ENCODE results near the gene SLC9A9.

The SLC9A9 gene

DNA sequence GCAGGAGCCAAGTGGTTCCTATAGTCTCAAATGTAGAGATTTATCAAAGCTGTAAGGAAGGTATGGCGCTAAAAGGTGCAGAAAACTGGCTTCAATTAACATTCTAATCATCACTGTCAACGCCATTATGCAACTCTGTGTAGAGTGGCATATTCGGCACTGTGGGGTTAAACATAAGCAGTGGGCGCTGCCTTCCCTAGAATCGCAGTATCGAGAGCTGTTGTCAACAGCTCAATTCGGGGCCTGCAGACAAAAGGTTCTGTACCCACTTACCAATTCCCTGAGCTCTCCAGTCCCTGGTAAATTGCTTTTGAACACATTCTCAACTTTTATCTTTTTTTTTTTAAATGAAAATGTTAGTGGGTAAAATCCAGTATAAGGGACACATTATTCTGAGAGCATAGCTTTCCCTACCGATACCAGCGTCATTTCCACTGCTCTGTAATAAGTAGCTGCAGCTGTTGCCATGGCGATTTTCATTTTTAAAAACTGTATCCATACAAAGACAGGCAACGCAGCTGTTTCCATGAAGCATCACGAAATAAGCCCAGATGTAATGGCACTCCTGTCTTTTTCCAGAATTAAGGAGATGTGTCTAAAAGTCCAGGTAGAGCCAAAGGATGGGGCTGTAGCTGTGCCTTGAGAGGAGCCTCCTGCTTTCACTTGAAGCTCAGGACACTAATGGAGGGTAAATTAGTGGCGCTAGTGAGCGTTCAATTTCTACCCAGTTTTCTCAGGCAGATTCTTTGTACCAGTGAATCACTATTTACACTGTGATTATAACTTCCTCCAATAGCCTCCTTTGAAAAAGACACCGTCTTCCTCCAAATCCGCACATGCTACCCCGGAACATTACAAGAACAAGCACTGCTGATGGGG, 250.3 kb downstream of the SLC9A9 start:
- no peak for DNase-seq (ENCODE audit: low spot score)

DNA sequence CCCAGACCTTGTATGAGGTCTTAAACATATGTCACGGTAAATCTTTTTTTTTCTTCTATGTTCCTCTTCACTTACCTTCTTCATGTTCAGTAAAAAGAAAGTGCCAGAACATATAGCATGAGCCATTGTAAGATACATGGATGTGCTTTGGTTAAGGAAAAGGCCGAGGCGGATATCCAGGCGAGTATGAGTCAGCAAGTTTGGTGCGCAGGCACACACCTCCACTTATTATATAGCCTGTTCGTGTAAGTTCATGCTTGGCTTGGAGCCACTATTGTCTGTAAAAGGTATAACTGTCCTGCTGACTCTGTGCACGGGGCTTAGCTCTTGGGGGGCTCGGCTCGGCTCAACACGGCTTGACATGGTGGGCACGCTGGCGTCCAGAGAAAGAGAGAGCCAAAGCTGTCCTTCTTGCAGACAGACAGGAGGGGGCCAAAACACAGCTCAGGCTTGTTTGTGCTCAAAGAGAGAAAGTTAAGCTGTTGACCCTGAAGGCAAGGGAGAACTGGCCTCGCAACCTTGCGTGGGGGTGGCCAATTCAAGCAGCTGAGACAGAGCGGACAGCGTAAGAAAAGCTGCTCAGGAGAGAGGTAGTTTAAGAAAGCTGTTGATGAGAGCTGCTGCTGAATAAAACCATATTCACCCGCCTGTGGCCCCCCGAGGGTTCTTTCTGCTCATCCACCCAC, 251.2 kb downstream of the SLC9A9 start:
- no peak for DNase-seq (ENCODE audit: low spot score)

DNA sequence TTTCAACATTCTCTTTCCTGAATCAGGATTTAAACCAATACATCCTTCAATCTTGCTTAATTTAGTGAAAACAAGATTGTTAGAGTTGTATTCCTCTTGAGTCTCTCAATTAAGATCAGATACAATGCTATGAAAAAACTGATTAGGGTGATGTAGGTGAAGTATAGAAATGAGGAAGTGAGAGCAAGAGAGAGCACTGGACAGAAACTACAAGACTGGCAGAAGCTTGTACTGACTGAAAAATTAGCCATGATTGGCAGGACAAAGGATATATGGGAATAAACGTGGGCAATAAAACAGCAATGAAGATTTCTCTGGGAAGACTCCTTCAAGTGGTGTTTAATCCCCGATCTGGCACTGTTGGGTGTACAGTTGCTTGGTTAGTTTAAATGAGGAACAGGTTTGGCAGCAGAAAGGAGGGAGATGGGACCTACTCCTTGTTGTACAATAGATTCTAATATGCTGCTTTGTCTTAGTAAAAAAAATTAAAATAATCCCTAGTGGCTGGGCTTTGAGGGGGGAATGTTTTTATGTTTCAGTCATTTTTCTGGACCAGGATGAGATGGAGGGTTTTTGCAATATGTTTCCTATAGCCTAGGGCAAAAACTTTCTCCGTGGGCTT, 252.7 kb downstream of the SLC9A9 start:
- no peak for DNase-seq (ENCODE audit: low spot score)

DNA sequence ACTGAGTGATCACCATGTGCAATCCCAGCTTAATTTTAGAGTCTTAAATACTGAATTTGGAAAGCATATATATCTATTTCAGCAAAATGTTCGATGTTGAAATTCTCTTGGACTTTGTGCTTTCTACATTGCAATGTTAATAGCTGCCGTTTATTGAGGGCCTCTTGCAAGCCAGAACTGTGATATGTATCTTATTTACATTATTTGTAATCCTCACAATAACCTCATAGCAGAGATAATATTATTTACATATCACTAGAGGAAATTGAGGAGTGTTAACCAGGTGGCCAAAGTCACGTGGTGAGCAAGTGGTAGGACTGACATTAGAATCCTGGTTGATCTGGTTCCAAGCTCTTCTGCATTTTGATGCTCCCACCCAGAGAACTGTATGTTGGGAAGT, 254.1 kb downstream of the SLC9A9 start:
- no peak for DNase-seq (ENCODE audit: low spot score)

DNA sequence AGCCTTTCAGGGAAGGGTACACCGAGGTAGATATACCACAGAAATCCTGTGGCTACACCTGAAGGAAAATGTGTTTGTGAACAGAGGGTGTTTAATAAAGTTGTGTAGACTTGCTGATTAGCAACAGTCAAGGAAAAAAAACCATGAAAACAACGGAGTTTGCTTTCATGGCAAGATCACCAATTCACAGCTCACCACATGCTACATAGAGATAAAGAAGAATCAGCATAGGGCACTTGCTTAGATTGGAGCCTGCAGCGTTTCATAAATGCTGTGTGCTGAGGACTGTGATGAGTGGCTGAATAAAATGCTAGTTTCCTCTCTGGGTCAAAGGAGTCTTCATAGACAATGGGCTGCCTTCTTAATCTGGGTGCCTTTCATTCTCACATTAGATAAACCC, 257.6 kb downstream of the SLC9A9 start:
- no peak for DNase-seq (ENCODE audit: low spot score)

DNA sequence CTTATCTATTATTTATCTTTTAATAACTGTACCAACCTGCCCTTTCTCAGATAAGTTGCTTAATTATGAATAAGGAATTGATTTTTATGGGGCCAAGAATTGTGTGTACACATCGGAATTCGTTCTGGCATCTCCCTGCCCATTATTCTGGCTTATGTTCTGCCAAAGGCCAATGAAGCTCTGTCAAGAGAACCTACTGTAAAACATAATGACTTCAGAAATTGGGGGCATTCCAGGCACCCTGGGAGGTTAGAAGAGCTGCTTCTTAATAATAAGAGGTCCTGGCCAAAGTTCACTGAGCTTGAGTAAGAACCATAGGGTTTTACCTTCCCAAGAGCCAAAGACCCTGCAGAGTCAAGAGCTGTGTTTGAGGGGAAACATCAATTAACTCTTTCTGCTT, 261.7 kb downstream of the SLC9A9 start:
- DNase-seq (ENCODE audit: low spot score), result no peak

DNA sequence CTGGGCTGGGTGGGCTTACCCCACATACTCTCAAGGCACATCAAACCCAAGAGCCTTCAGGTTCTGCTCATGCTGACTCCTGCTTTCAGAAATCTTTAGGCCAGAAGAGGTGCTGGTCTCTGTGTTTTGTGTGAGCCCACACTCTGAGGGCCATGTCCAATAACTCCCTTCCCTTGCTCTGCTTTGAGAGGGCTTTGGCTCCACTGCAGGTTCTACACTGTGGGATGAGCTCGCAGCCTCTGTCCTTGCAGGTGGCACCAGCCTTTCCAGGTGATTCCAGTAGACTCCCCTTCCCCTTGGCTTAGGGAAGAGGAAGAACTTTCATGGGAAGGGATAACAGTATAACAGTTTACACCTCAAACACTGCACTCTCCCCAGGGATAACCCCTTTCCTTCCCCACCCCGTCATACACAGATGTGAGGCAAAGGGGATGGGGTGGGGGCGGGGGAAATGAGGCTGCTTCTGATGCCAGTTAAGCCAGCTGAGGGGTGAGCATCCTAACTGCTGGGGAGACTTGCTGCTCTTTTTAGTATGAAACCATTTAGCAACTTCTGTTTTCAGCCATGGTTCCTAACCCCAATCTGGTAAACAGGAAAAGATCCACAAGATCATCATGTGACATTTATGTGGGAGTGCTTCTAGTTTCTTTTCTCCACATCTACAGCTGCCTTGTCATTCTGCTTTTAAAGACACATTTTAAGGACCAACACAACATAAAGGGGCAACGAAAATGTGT, 262.4 kb downstream of the SLC9A9 start:
- DNase-seq (ENCODE audit: low spot score), result no peak

DNA sequence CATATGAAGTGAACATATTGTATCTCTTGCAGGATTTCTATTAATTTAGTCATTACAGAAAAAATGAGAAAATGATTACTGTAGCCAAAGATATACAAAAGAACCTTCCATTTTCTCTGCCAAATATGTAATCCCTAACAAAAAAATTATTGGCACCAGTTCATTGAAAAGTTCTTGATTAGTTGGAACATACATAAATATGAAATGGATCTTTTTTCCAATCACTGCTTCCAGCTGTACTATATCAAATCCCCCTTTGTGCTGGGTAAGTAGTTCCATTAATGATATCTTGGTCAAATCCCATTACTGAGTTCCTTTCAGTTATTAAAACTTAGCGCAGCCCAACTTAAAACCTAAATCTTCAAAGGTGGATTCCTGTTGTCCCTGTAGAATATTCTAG, 263.8 kb downstream of the SLC9A9 start:
- no peak for DNase-seq (ENCODE audit: low spot score)

DNA sequence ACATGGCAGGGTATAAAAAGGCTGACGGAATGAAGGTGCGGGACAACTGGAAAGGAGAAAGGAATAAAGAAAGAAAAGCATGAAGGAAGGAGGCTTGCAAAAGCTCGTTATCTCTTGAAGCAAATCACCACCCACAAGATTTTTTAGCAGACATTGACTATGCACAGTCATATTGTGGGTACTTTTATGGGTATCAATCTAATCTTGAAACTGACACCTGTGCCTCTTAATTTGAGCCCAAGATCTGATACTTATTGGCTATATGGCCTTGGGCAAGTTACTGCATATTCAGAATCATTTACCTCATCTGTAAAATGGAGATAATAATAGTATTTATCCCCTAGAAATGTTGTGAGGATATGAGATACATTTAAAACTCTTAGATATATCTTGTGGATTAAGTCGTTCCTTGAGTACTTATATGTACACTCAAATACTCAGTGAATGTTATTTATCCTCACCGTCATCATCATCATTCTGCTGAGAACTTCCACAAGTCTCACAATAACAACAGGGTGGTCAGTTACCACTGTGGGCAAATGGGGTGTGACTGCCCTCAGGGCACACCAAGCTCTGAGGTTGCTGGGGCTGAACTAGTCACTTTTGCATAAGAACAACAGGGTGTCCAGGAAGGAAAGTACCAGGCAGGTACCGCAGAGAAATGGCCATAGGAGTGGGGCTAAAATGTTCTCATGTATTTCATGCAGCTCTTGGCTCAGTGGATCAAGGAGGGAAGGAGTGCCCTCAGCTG, 266.1 kb downstream of the SLC9A9 start:
- DNase-seq (ENCODE audit: low spot score), result no peak

DNA sequence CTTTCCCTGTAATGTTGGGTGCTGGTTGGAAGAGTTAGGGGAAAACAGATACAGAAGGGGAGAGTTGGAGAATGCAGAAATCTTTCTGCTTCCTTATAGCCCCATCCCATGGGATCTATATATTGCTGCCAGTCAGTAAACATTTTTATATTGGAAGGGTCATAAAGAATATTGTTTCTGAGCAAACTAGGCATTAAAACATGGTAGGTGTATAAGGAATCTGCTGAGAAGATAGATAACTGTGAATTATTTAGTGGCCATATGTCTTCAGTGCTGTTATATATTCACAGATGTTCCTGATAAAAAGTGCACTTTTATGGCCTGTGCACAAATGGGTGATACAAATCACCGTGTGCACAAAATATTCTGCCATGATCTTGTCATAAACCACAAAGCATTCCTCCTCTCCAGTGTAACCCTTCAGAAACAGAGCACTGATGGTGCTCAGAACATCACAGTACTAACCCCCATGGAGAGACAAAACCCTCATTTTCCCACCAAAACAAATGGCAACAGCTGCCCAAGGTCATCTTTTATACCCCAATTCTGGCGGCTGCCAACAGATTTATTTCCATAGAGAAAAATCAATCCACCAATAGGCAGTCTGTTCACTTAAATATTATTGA, 269.3 kb downstream of the SLC9A9 start:
- DNase-seq (ENCODE audit: low spot score), result no peak

DNA sequence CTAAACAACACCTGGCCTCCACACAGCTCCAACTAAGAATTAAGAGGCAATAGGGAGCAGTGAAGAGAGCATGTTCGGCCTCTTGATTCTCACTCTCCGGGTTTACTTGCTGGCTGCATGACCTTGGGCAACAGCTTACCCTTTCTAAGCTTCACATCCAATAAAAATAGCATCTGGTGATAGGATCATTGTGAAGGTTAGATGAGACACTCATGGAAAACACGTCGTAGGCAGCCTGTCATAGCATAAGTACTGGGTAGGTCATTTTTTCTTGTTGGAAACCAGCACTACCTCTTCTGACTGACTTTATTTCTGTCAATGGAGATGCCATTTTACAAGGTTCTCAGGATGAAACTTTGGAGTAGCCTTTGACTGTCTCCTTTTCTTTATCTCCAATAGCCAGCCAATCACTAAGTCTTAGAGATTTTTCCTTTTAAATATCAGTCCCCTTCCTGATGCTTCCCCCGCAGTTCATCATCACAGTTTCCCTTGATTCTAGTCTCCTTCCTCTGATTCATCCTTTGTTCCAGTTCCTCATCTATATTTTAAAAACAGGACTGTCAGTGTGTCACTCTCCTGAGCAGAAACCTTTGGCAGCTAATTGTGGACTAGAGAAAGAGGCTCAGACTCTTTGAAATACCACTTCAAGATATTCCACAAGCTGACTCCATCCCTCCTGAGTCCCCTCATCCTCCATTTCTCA, 271.5 kb downstream of the SLC9A9 start:
- no peak for DNase-seq (ENCODE audit: low spot score)

DNA sequence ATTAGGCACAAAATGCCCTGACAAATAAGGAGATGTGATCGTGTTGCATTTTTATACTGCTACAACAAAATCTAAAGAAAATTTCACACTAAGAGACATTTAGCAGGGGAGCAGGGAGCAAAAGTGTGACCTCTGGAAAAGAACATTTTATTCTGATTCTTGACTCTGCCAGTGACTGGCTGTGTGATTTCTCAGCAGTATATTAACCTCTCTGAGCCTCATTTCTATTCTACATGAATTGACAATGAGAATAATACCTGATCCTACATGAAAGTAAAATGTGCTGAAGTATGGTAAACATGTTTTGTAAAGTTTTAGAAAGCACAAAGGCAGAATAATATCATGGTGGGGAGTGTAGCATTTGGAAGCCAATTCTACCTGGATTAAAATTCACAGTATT, 273.3 kb downstream of the SLC9A9 start:
- no peak for DNase-seq (ENCODE audit: low spot score)

DNA sequence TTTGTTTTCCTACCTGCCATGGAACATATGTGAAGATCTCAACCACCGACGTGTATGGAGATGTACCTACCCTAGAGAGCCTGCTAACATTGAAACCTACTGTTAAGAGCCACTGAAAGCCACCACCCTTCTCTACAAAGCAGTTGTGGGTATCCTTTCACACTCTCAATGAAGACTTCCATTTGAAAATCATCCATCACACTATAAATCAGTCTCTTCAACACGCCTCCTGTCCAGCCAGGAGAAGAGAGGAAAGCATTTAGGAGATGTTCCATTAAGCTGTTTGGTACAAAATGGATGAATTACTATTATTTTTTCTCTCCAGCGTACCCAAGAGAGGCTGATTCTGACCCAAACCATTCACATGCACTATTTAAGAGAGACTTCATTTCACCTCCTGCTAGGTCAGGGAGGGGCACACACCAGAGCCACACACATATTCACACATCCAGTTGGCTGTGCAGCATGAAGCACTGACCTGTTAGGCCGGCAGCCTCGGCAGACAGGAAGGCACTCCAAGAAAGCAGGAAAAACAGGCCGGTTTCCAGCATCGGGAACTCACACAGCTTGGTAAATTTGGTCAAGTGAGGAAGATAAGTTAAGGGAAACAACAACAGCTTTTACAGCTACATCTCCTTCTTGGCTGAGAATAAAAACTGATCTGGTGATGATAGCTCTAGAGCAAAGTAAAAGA, 274.5 kb downstream of the SLC9A9 start:
- DNase-seq (ENCODE audit: low spot score), result no peak

DNA sequence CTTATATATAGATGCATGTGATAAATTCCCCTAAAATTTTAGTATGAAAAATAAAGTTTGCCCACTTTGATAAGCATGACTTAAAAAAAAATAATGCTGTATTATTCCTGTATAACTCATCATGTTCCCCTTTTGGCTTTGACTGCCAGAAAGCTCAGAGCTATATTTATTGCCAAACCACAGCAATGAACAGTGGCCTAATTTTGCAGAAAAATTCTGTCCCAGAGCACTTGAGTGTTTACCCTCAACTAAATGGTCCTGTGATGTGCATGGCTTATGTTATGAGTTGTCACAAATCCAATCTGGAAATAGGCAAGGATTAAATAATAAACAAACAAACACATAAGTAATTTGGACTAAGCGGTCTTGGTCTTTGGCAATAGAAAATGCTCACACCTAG, 276.7 kb downstream of the SLC9A9 start:
- DNase-seq (ENCODE audit: low spot score), result no peak

DNA sequence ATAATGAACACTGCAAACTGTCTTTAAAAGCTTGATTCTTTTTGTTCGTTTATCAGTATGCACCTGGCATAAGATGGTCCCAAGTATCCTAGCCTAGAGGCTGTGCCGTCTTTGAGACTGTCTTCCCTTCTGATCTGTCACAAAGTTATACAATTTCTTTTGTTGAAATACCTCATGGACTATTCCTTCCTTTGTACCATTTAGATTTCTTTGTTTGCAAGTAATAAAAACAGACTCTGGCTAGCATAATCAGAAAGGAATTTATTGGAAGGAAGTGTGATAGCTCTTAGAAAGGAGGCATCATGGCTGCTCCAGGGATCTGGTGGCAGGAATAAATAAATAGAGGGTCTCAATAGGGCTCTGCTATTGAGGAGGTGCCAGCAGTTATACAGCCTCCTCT, 280.4 kb downstream of the SLC9A9 start:
- no peak for DNase-seq (ENCODE audit: low spot score)

DNA sequence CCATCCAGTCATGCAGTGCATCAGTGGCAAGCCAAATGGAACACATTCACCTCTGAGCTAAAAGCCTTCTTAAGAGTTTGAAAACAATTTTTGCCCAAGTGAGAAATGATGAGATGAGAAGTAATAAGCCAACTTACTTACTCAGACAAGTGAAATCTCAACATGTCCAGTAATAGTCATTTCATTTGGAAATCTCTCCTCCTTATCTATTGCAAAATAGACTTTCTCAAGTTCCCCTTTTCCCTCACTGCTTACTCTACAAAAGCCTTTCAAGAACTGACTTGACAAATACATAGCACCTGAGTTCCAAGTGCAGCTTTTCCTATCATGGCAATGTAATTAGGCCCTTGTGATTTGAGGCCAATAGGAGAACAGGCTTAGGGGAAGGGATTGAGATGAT, 282.3 kb downstream of the SLC9A9 start:
- DNase-seq (ENCODE audit: low spot score), result no peak

DNA sequence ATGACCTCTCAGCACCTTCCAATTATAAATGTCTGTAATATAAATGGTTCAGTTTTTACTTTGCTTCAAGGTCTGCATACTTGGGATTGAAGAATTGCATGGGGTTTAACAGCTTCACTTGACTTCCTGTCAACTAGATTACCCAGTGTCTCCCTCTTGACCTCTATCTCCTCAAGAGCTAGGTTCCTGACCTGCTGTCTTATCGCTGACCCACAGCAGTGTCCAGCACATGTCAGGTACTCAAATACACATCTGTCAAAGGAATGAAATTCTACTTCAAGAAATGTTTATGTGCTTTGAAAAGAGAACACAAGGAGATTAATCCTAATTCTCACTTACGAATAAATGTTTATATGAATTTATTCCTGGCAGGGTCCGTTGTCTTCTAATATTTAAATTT, 284.5 kb downstream of the SLC9A9 start:
- DNase-seq (ENCODE audit: low spot score), result no peak

DNA sequence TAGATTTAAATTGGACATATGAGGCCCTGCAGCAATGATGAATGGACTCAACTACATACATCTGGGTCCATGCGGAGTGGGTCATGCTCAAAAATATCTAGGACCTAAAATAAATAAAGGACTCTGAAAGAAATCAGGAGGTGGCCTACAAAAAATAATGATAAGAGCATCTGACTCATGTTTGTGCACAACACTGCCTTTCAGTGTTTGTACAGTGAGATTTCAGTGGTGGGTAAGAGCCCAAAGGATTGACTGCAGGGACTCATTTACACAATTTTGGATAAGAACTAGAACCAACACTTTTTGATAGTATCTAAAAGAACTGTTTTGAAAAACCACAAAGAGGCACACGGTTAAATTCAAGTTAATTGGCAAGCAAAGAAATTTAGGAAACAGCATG, 285.5 kb downstream of the SLC9A9 start:
- DNase-seq (ENCODE audit: low spot score), result no peak

DNA sequence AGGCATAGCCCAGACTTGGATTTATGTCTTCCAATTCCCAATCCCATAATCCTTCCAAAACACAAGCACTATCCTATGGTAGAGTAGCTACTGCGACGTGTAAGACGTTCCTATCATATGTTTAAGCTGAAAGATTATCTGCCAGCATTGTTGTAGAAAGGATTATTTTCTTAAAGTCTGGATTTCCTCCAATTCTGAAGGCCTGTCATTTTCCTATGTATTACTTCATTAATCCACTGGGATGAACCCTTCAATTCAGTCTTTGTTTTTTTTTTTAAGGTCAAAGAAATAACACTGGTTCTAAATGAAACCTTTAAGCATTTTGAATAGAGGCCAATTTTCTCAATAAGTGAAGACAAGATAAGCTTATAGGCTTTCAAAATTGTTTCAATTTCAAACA, 289.0 kb downstream of the SLC9A9 start:
- no peak for DNase-seq (ENCODE audit: low spot score)

DNA sequence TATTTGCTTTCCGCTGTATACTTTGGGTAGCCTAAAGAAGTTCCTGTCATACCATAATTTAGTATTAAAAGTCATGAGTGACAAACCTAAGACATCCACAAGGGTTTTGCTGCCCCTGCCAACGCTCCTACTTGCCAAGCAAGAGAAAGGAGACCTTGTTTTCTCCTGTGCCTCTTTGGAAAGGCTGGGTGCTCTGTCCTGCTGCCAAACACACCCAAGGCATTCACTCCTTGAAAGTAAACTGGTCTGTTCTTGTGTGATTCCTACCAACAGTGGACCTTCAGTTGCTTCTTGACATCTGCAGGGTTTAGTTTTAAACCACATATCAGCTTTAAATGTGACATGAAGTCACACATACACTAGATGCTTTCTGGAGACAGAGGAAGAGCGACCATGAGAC, 295.4 kb downstream of the SLC9A9 start:
- no peak for DNase-seq (ENCODE audit: low spot score)
